ENCODE measurements around the gene SMOC1. TPM values are rescaled to one million over a fixed set of nuclear protein-coding genes. Genes with fewer than 3 reads are reported as not detected.

The SMOC1 gene
- polyA plus RNA-seq, 3 donors: 1.7 to 2.4 (median 2.1) TPM

Other genes with a start within 250 kb of the SMOC1 start
- 100 to 1,000 TPM; 657 to 838 (median 727) TPM for gene SRSF5, start 112.3 kb upstream of the SMOC1 start, polyA plus RNA-seq (ENCODE audit: insufficient read length in 3 of 3)
- under 1 TPM in 2 of 3 donors, not detected in 1; 0.04 to 0.26 TPM for gene SLC10A1, start 82.2 kb upstream of the SMOC1 start, polyA plus RNA-seq (ENCODE audit: insufficient read length in 3 of 3)

Measured in renal cortex interstitium (tissue), 3 donors.